CMK (cell line): ENCODE data around the gene GOLIM4.
"Not testable (repeated sequence)": the region's sequence is repeated elsewhere in the genome, so short reads cannot be mapped to it uniquely, and the experiment has no call there.

Source experiments
- DNase-seq: peaks from one replicate; pipeline ENCODE4 v3.0.0-alpha.2; 2010; ENCODE audit warnings: low read depth

GOLIM4 gene

GRCh38 chr3:168095611-168096209 lies at the start of gene GOLIM4:
GOLIM4 (minus strand) TSS chr3:168095924; CDS start chr3:168095285, 639 bp downstream.
- peak; percentile 78 for DNase-seq

- no peak for DNase-seq
Observed at GRCh38 chr3:168141405-168141998, 45.8 kb upstream of the GOLIM4 start.

- DNase-seq = no peak
Observed at GRCh38 chr3:168139947-168140346, 44.2 kb upstream of the GOLIM4 start.

GRCh38 chr3:168138421-168138820 lies 42.7 kb upstream of the GOLIM4 start:
- DNase-seq = no peak

- no peak for DNase-seq
Observed at GRCh38 chr3:168134931-168135330, 39.2 kb upstream of the GOLIM4 start.

GRCh38 chr3:168130250-168130649 lies 34.5 kb upstream of the GOLIM4 start:
- not testable (repeated sequence) for DNase-seq

GRCh38 chr3:168128463-168128862 lies 32.7 kb upstream of the GOLIM4 start:
- DNase-seq = not testable (repeated sequence)

GRCh38 chr3:168127466-168127865 lies 31.7 kb upstream of the GOLIM4 start:
- no peak for DNase-seq

GRCh38 chr3:168124791-168125190 lies 29.1 kb upstream of the GOLIM4 start:
- no peak for DNase-seq

GRCh38 chr3:168124291-168124690 lies 28.6 kb upstream of the GOLIM4 start:
- DNase-seq = no peak

- DNase-seq = no peak
Observed at GRCh38 chr3:168123201-168124176, 27.8 kb upstream of the GOLIM4 start.

GRCh38 chr3:168121184-168122017 lies 25.7 kb upstream of the GOLIM4 start:
- no peak for DNase-seq

- no peak for DNase-seq
Observed at GRCh38 chr3:168117853-168118313, 22.2 kb upstream of the GOLIM4 start.

GRCh38 chr3:168117059-168117458 lies 21.3 kb upstream of the GOLIM4 start:
- no peak for DNase-seq

- DNase-seq = peak; percentile 79
Observed at GRCh38 chr3:168116279-168116678, 20.6 kb upstream of the GOLIM4 start.

GRCh38 chr3:168113848-168114247 lies 18.1 kb upstream of the GOLIM4 start:
- no peak for DNase-seq

- DNase-seq = no peak
Observed at GRCh38 chr3:168112894-168113293, 17.2 kb upstream of the GOLIM4 start.

- no peak for DNase-seq
Observed at GRCh38 chr3:168104361-168104760, 8.6 kb upstream of the GOLIM4 start.

- no peak for DNase-seq
Observed at GRCh38 chr3:168102735-168103410, 7.1 kb upstream of the GOLIM4 start.

- DNase-seq = no peak
Observed at GRCh38 chr3:168100777-168101492, 5.2 kb upstream of the GOLIM4 start.

GRCh38 chr3:168097381-168097780 lies 1.7 kb upstream of the GOLIM4 start:
- DNase-seq = no peak
